IMR-90 (cell line): ENCODE results near the gene SPG11. TPM values are rescaled to one million over a fixed set of nuclear protein-coding genes. Genes with fewer than 3 reads are reported as not detected.

ENCODE experiments used
- ATAC-seq: fragments of 200-7000 bp; cut with Tn5 transposase; 2 replicates; pipeline ENCODE4 v1.9.1; 2020; ENCODE audit warnings: low read depth, mild to moderate bottlenecking, moderate library complexity
- BruUV-seq: library from RNA; stranded (reverse); fragments of 400-500 nt; replicated peaks from 2 replicates; lab custom pipeline; 2021; lab: Mats Ljungman, UMichigan
- CTCF ChIA-PET: fragments of 300-600 bp; formaldehyde crosslinking; extraction: SDS; loops from one replicate; lab custom pipeline; 2021; ENCODE audit warnings: antibody characterized with exemption; lab: Yijun Ruan, JAX
- POLR2A ChIA-PET: fragments of 300-600 bp; sonication (Branson Sonifier 250); formaldehyde crosslinking; loops from one replicate; lab custom pipeline; 2022; ENCODE audit warnings: antibody characterized with exemption; ENCODE audit not compliant: unreplicated experiment; lab: Charles Lee
- DNase-seq: peaks from one replicate; pipeline ENCODE4 v3.0.0; 2013
- H2AFZ ChIP-seq: replicated peaks from 2 replicates; pipeline ENCODE3; 2013; ENCODE audit warnings: low read length, mild to moderate bottlenecking; ENCODE audit not compliant: poor library complexity
- H2AK5ac ChIP-seq: 2 replicates; pipeline ENCODE4 v1.6.1; 2013; ENCODE audit warnings: low read depth, low read length, inconsistent platforms
- H2AK9ac ChIP-seq: replicated peaks from 2 replicates; pipeline ENCODE3; 2013; ENCODE audit warnings: mild to moderate bottlenecking, low read depth, low read length, moderate library complexity; ENCODE audit not compliant: poor library complexity
- H2BK120ac ChIP-seq: 2 replicates; pipeline ENCODE4 v1.6.1; 2013; ENCODE audit warnings: low read depth, low read length, inconsistent platforms
- H2BK15ac ChIP-seq: 3 replicates; pipeline ENCODE4 v1.6.1; 2013; ENCODE audit warnings: low read depth, low read length, inconsistent platforms
- H2BK20ac ChIP-seq: 2 replicates; pipeline ENCODE4 v1.6.1; 2013; ENCODE audit warnings: low read depth, mild to moderate bottlenecking, inconsistent platforms, low read length, moderate library complexity
- H2BK5ac ChIP-seq: 2 replicates; pipeline ENCODE4 v1.6.1; 2013; ENCODE audit warnings: mild to moderate bottlenecking, low read depth, low read length, inconsistent platforms; ENCODE audit not compliant: poor library complexity, severe bottlenecking
- H3K14ac ChIP-seq: replicated peaks from 2 replicates; pipeline ENCODE4 v1.6.1; 2013; ENCODE audit warnings: low read depth, low read length, inconsistent platforms
- H3K18ac ChIP-seq: 2 replicates; pipeline ENCODE4 v1.6.1; 2013; ENCODE audit warnings: low read depth, low read length, control low read depth
- H3K23ac ChIP-seq: 2 replicates; pipeline ENCODE4 v1.6.1; 2013; ENCODE audit warnings: low read depth, low read length, inconsistent platforms
- H3K27ac ChIP-seq: 2 replicates; pipeline ENCODE4 v1.5.1; 2013; ENCODE audit warnings: mild to moderate bottlenecking, control low read depth, low read length; ENCODE audit not compliant: insufficient read depth
- H3K27me3 ChIP-seq: 2 replicates; pipeline ENCODE4 v1.6.1; 2013; ENCODE audit warnings: low read length; ENCODE audit not compliant: control insufficient read depth, insufficient read depth
- H3K36me3 ChIP-seq: 2 replicates; pipeline ENCODE4 v1.6.1; 2013; ENCODE audit warnings: low read length, mixed read lengths; ENCODE audit not compliant: control insufficient read depth, insufficient read depth
- H3K4ac ChIP-seq: 2 replicates; pipeline ENCODE4 v1.6.1; 2013; ENCODE audit warnings: low read depth, low read length, inconsistent platforms
- H3K4me1 ChIP-seq: 2 replicates; pipeline ENCODE4 v1.6.1; 2013; ENCODE audit warnings: low read length, mixed read lengths; ENCODE audit not compliant: control insufficient read depth, insufficient read depth
- H3K4me2 ChIP-seq: 2 replicates; pipeline ENCODE4 v1.6.1; 2013; ENCODE audit warnings: low read depth, mild to moderate bottlenecking, control low read depth, low read length, moderate library complexity
- H3K4me3 ChIP-seq: 2 replicates; pipeline ENCODE4 v1.5.1; 2013; ENCODE audit warnings: low read depth, mild to moderate bottlenecking, control low read depth, low read length, moderate library complexity; ENCODE audit not compliant: insufficient read depth
- H3K56ac ChIP-seq: 2 replicates; pipeline ENCODE4 v1.6.1; 2013; ENCODE audit warnings: low read length, inconsistent platforms; ENCODE audit not compliant: insufficient read depth; ENCODE audit errors: extremely low read depth
- H3K79me1 ChIP-seq, 2 experiments: 2 replicates each; pipeline ENCODE4 v1.6.1; 2013; ENCODE audit warnings: low read length in 2 of 2, inconsistent platforms in 1 of 2, low read depth in 1 of 2
- H3K9ac ChIP-seq: 2 replicates; pipeline ENCODE4 v1.6.1; 2013; ENCODE audit warnings: low read depth, low read length, control low read depth
- H3K9me1 ChIP-seq: 2 replicates; pipeline ENCODE4 v1.6.1; 2013; ENCODE audit warnings: low read length, inconsistent platforms; ENCODE audit not compliant: insufficient read depth
- H3K9me3 ChIP-seq: 2 replicates; pipeline ENCODE4 v1.6.1; 2013; ENCODE audit warnings: low read length; ENCODE audit not compliant: control insufficient read depth, insufficient read depth
- H4K20me1 ChIP-seq: 2 replicates; pipeline ENCODE4 v1.6.1; 2013; ENCODE audit warnings: low read length, inconsistent platforms; ENCODE audit not compliant: insufficient read depth
- H4K5ac ChIP-seq: 2 replicates; pipeline ENCODE4 v1.6.1; 2013; ENCODE audit warnings: mild to moderate bottlenecking, low read depth, low read length, control low read depth
- H4K8ac ChIP-seq, 2 experiments: 2 replicates each; pipeline ENCODE4 v1.6.1; 2013; ENCODE audit warnings: low read depth in 2 of 2, low read length in 2 of 2, control low read depth in 1 of 2, inconsistent platforms in 1 of 2
- H4K91ac ChIP-seq: 2 replicates; pipeline ENCODE4 v1.6.1; 2013; ENCODE audit warnings: low read depth, low read length, inconsistent platforms; ENCODE audit not compliant: insufficient read depth
- CHD1 ChIP-seq: IDR thresholded peaks from 2 replicates; pipeline ENCODE4 v1.6.1; 2012; ENCODE audit warnings: low read depth, low read length, improper control_type of control experiment
- MAZ ChIP-seq: IDR thresholded peaks from 2 replicates; pipeline ENCODE4 v1.6.1; 2012; ENCODE audit warnings: low read depth, mild to moderate bottlenecking, low read length, improper control_type of control experiment, moderate library complexity, borderline replicate concordance
- WGBS, 2 experiments: methylation state at CpG; one replicate each; pipeline versions ENCODE4 v1.1.5 to v1.1.7; 2013; ENCODE audit warnings: missing lambda C conversion rate in 2 of 2; ENCODE audit not compliant: insufficient read length in 1 of 2; ENCODE audit errors: extremely low coverage in 2 of 2; 5-methylcytosine and 5-hydroxymethylcytosine counted together
- dilution Hi-C: fragments of 300-500 bp; cut with HindIII; formaldehyde crosslinking; loops from one replicate; pipeline ENCODE4 v1.14.3; 2018; ENCODE audit warnings: low sequenced_read_pairs; ENCODE audit not compliant: unreplicated experiment
- in situ Hi-C: fragments of 300-500 bp; cut with MboI; formaldehyde crosslinking; loops from 3 replicates; pipeline ENCODE4 v1.14.3; 2019; ENCODE audit warnings: low sequenced_read_pairs, inconsistent platforms, mixed read lengths
- intact Hi-C: fragments of 100-400 bp; cut with micrococcal nuclease; formaldehyde crosslinking; loops from 2 replicates; pipeline ENCODE4 v1.10.0; 2022
- polyA plus RNA-seq, 3 experiments: library from polyadenylated mRNA; depleted of rRNA; stranded (reverse); fragments of >200 nt; gene quantifications; 2 replicates each; pipeline ENCODE4 v1.2.3, GENCODE V29; 2012; ENCODE audit warnings: low replicate concordance in 1 of 3
- total RNA-seq: library from RNA; depleted of rRNA; stranded (reverse); fragments of >200 nt; gene quantifications from 2 replicates; pipeline ENCODE4 v1.2.3, GENCODE V29; 2012
- TF ChIP-seq, protein P1 (sequence below): conservative IDR thresholded peaks from 2 replicates; pipeline ENCODE4 v1.5.1; 2012; ENCODE audit warnings: mild to moderate bottlenecking, low read depth, low read length, improper control_type of control experiment
- TF ChIP-seq, protein P2 (sequence below): fragments of 150-350 bp; IDR thresholded peaks from 2 replicates; pipeline ENCODE4 v1.6.1; 2016; ENCODE audit warnings: low read depth, mild to moderate bottlenecking, low read length, moderate library complexity, borderline replicate concordance

The SPG11 gene
- total and polyA plus RNA-seq, 2 of the 4 experiments (the other 2 are of a cell fraction): 30.8 to 32.6 TPM

DNA sequence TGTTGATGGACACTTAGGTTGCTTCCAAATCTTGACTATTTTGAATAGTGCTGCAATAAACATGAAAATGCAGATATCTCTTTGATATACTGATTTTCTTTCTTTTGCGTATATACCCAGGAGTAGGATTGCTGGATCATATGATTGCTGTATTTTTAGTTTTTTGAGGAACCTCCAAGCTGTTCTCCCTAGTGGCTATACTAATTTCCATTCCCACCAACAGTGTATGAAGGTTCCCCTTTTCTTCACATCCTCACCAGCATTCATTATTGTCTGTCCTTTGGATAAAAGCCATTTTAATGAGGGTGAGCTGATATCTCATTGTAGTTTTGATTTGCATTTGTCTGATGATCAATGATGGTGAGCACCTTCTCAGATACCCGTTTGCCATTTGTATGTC lies 35.2 kb upstream of the SPG11 start:
- CTCF ChIA-PET: no interaction called here
- intact Hi-C loops: no loop called here
- Histone ChIP-seq H3K36me3 (no peaks in the 10 kb centered on the region), H2AK5ac (no peak overlapping the region), H4K8ac (no peak overlapping the region), H3K27ac (no peak overlapping the region), H2AK9ac (no peak overlapping the region), H3K9me1 (no peaks in the 10 kb centered on the region), H3K56ac (no peak overlapping the region), H3K4ac (no peak overlapping the region), H2BK15ac (no peak overlapping the region), H3K14ac (no peak overlapping the region), H2BK5ac (no peak overlapping the region), H4K5ac (no peak overlapping the region), H4K20me1 (no peaks in the 10 kb centered on the region), H3K4me1 (no peaks in the 10 kb centered on the region), H3K27me3 (peaks cover 5% of the 10 kb centered on the region), H4K91ac (no peak overlapping the region), H3K4me2 (no peak overlapping the region), H3K79me1 (no peaks in the 10 kb centered on the region), H2AFZ (no peak overlapping the region), H3K9me3 (peaks cover 2% of the 10 kb centered on the region; the same call in 1 of the 2 replicates), H3K4me3 (no peak overlapping the region), H3K23ac (no peak overlapping the region), H3K18ac (no peak overlapping the region), H2BK120ac (no peak overlapping the region), H2BK20ac (no peak overlapping the region), H3K9ac (no peak overlapping the region)
- DNase-seq (no peak), ATAC-seq (no peak)
- POLR2A ChIA-PET: no interaction called here
- TF ChIP-seq, protein P1, sequence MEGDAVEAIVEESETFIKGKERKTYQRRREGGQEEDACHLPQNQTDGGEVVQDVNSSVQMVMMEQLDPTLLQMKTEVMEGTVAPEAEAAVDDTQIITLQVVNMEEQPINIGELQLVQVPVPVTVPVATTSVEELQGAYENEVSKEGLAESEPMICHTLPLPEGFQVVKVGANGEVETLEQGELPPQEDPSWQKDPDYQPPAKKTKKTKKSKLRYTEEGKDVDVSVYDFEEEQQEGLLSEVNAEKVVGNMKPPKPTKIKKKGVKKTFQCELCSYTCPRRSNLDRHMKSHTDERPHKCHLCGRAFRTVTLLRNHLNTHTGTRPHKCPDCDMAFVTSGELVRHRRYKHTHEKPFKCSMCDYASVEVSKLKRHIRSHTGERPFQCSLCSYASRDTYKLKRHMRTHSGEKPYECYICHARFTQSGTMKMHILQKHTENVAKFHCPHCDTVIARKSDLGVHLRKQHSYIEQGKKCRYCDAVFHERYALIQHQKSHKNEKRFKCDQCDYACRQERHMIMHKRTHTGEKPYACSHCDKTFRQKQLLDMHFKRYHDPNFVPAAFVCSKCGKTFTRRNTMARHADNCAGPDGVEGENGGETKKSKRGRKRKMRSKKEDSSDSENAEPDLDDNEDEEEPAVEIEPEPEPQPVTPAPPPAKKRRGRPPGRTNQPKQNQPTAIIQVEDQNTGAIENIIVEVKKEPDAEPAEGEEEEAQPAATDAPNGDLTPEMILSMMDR: no peak
- TF ChIP-seq, protein P2, sequence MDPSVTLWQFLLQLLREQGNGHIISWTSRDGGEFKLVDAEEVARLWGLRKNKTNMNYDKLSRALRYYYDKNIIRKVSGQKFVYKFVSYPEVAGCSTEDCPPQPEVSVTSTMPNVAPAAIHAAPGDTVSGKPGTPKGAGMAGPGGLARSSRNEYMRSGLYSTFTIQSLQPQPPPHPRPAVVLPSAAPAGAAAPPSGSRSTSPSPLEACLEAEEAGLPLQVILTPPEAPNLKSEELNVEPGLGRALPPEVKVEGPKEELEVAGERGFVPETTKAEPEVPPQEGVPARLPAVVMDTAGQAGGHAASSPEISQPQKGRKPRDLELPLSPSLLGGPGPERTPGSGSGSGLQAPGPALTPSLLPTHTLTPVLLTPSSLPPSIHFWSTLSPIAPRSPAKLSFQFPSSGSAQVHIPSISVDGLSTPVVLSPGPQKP: no peak
- TF ChIP-seq MAZ (no peak), CHD1 (no peak)
- no TSS peak for BruUV-seq
- in situ Hi-C loops: no loop called here
- no CpG with 5 or more reads among the region's 2 CpGs for WGBS, 2 experiments
- dilution Hi-C loops: no loop called here
